HG03442 (cell line): ENCODE results near the gene MCAT.

ENCODE experiments used
- ATAC-seq: cut with Tn5 transposase; IDR thresholded peaks from one replicate; pipeline ENCODE4 v1.9.1; 2021; ENCODE audit warnings: mild to moderate bottlenecking, moderate library complexity; ENCODE audit not compliant: unreplicated experiment

The MCAT gene

DNA sequence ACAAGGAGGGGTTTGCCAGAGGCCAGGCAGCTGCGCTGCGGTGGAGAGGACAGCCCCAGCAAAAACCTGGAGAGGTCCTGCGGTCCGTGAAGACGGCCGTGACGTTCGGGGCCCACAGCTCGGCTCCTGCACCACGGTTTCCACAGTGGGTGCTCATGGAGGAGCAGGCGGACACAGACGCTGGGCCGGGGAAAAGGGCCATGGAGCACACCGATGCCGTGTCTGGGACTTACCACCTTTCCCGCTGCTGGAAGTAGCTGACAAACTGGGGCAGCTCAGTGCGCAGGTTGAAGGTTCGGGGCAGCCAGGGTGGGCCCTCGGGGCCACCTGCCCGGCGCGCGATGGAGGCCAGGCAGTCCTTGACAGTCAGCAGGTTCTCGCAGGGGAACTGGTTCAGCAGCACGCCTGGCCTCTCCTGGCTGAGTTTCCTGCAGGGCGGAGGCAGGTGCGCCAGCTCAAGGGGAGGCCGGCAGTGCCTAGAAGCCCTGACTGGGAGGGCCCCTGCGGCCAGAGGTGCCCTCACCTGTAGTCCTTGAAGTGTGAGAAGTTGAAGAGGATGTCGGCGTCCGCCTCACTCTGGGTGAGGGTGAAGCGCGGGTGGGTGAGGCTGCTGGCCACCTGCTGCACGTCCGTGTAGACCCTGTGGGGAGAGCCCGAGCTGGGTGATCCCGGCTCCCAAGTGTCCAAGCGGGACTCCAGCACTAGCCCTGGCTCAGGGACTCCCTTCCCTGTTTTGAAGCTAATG lies 30.9 kb upstream of the MCAT start:
- no peak for ATAC-seq

DNA sequence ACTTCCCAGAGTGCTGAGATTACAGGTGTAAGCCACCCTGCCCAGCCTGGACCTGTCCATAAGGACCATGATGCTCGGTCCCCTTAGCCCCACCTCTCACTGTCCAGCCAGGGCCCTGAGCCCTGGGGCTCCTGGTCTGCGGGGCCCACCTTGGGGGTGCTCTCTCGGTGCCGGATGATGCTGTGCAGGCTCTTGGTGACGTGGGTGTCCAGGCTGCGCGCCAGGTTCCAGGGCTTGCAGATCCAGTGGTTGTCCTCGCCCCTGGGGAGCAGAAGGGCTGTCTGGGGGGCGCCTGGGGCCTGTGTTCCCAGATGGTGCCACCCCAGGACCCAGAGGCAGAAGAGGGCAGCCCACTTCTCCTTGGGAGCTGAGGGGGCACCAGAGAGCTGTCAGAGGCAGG lies 30.4 kb upstream of the MCAT start:
- no peak for ATAC-seq

DNA sequence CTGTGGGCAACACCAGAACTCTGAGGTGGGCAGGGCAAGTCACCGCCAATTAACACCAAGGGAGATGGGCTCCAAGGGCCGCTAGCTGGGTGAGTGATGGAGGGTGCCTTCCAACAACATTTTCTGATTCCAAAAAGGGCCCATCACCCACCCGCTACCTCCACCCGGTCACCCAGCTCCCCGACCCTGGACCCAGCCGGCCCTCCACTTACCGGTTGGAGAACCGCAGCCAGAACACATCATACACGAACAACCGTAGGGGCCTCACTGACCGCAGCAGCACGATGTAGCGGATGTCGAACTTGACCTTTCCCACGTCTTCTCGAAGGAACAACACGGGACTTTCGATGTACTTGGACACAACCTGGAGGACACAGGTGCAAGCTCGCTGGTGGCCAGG lies 29.0 kb upstream of the MCAT start:
- no peak for ATAC-seq

DNA sequence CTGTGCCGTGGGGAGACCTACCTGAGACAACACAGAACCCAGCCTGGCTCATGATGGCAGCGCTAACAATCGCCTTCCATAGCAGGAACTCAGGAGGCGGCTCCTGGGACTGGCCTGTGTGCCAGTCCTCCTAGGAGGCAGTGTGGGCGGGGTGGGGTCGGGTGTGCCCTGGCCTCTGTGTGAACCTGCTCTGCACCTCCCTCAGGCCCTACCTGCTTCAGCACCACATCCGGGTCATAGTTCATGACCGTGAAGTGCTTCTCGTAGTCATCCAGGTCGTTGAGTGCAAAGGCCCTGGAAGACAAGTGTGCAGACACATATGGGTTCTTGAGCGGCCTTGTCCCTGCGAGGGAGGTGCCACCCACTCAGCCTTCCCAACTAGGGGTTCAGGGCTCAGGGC lies 28.4 kb upstream of the MCAT start:
- no peak for ATAC-seq

DNA sequence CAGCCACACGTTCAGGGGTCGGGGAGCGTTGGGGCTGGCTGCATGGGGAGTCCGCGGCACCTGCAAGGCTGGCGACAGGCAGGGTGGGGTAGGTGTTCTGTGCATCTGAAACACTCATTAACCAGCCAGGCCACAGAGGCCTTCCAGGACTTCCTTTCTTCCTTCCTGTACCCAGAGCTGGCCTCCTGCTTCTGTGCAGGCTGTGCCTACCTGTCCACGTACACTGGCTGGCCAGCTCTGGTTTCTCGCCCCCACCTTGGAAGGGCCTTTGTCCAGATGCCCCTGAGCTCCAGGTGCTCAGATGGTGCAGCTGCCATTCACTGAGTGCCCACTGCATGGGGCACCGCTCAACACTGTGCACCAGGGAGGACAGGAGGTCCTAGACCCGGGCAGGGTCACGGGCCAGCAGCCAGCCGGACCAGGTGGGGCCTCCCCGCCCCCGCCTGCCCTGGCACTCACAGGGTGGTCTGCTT lies 27.9 kb upstream of the MCAT start:
- no peak for ATAC-seq

DNA sequence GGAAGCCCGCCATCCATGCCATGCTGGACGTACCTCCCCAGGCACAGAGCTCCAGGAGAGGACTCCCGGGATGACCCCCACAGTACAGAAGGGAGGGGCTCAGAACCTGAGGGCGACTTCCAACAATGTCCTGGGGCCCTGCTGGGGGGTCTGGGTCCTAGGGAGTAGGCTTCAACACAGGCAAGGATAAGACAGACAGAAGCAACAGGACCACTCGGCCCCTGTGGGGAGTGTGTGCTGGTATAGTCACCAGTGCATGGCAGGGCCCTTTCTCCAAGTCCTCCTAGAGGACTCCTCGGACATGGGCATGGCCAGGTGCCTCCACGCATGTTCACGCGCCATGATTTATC lies 26.9 kb upstream of the MCAT start:
- ATAC-seq: no peak

DNA sequence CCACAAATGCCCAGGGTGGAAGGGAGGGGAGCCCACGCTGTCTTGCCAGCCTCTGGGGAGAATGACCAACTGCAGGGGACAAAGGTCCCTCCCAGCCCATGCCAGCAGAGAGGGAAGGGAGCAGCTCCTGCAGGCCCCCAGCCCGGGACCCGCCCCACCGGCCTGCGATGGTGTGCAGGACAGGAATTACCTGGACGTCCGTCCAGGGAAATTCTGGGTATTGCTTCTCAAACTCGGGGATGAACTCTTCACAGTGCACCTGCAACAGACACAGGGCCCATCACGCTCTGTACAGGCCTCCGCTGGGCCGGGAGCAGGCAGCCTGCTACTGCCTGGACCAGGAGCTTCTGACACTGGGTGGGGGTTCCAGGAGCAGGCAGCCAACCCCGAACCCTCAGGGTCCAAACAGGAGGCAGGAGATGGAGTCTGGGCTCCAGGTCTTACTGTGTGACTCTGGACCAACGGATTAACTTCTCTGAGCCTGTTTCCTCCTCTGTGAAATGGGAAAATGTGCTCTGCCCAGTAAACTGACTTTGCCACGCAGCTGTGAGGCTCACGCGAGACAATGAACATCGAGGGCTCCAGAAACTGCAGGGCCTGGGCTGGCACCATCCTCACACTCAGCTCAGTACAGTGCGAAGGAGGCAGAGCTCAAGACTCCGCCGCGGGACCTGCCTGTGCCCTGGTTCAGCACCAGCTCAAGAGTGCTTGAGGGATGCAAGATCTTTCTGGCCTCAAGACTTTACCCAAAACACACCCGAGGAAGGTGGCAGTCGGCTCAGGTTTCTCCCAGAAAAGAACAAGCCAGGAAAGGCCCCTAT lies 26.3 kb upstream of the MCAT start:
- no peak for ATAC-seq

DNA sequence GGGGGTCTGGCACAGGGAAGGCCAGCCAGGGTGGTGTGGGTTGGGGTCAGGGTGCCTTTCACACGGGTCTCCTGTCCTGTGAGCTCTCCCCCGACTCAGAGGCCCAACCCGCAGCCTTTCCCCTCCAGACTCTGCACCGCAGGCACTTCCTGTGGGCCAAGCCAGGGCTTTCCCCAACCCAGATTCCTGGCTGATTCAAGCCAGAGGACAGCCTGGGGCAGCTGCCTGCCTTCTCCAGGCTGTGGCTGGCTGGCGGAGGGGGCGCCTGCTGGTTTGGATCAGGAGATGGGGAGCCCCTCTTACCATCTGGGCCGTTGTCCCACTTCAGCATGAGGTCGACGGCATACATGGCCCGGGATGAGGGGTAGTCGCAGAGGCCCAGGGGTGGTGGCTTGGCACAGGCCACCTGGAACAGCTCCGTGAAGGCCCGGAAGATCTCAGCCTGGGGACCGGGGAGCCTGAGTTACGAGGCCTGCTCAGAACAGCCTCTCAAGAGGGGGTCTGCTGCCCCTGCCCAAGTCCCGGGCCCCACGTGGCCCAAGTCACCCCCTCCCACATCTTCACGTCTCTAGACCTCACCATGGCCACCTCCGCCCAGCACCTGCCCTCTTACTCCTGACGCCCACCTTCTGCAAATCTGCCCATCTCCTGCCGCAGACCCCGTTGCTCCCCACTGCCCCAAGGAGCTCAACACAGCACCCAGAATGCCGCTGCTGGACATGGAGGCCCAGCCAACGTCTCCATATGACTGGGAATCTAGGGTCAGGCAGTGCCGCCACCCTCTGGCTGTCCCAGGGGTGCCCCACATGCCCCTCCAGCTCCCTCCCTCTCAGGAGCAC lies 25.5 kb upstream of the MCAT start:
- ATAC-seq: no peak

DNA sequence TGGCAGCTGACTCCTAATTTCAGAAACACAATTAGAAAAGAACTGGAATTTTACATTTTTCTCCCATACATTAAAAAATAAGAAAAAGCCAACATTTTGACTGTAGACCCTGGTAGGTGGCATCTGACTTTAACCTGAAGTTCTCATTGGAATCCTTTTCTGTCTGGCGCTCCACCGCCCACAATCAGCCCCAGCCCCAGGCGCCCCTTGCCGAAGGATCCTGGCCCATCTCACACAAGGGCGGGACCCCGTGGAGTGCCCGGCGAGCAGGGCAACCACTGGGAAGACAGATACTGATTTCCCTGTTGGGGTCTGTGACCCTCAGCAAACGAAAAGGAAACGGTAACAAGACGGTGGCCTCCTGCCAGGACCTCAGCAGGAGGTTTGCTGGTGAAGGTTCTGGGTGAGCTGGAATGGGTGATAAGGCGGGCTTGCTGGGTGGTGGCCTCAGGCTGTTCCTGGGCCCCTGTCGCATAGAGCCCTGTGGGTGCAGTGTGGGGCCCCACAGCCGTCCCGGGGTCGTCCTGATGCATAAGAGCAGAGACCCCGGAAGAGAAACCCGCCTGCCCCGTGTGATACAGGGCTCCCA lies 23.9 kb upstream of the MCAT start:
- no peak for ATAC-seq

DNA sequence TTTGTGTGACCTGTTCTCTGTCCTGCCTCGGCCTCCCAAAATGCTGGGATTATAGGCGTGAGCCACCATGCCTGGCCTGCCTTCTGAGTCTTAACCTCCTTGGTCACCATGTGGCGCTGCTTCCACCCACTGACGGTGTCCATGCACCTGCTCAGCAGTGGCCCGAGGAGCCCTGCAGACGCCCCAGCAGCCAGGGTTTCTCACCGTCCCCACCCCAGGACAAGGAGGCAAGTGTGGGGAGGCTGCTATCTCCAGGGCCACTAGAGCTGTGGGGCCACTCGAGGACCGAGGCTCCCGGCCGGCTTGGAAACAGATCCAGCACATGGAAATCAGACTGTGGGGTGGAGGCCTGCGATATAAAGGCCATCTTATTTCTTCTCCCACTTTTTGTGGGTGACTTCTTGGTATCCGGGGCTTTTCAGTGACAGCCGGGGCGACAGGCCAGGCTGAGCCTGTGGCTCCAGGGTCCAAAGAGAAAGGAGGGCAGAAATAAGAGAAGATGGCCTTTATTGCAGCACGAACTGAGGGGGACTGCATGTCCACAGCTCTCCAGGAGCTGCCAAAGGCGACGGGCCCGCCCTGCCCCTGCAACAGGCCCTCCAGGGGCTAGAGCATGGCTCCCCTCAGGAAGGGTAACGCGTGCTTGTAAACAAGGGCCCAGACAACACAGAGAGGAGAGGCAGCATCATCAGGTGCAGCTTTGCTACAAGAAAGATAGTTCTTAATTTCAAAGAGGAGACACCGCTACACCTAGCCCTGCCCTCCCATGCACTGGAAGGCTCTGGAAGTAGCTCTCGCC lies 23.1 kb upstream of the MCAT start:
- ATAC-seq: no peak

DNA sequence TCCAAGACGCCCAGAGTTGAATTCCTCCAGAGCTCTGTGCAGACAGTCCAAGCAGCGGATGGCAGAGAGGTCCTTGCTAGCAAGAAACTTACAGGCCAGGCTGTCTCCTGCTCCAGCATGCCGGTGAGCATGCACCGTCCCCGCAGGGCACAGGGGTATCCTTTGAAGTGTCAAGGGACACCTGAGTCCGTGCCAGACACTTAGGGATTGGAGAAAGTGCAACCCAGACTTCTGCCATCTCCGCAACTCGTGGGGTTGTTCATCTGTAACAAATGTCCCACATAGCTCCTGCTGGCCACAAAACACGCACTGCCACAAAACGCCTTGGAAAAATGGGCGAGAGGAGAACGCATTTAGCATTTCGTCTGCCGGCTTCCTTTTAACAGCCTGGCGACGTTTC lies 21.4 kb upstream of the MCAT start:
- no peak for ATAC-seq

DNA sequence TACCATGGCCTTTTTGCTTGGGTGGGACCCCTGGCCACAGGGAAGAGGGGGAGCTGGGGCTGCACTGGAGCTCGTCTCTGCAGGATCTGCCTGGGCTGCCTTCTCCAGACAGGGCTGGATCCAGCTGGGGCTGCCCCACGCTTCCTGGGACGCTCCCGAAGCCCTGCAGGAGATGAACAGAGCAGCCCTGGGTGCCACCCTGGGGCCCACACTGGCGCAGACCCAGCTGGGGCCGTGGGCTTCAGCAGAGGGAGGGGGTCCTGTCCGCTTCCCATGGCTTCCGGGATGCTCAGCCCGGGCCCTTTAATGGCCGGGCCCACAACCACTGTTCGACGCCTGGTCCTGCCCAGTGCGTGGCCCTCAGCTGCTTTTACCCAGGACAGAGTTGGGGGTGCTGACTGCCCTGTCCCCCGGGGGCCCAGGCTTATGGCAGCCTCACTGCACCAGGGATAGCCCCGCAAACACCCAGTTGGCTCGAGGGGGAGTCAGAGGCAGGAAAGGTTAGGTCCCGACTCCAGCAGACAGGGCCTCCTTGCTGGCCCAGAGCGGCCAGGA lies 20.1 kb upstream of the MCAT start:
- ATAC-seq: no peak

DNA sequence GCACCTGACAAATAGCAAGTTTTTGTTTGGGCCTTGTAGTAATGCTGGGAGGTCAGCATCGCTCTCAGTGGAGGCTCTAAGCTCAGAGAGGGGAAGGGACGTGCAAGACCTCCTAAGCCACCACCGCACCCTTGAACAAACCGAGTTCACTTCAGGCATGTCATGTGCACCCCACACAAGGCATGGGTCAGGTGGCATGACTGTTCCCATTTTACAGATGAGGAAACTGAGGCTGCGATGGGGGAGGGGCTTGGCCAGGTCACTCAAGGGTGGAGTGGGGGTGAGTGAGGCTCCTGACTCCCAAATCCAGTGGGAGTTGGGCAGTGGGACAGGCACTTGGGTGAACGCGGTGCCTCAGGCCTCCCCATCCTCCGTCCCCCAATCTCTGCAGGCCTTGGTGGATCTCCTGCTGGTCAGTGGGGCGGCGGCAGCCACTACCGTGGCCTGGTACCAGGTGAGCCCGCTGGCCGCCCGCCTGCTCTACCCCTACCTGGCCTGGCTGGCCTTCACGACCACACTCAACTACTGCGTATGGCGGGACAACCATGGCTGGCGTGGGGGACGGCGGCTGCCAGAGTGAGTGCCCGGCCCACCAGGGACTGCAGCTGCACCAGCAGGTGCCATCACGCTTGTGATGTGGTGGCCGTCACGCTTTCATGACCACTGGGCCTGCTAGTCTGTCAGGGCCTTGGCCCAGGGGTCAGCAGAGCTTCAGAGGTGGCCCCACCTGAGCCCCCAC lies 19.4 kb upstream of the MCAT start:
- no peak for ATAC-seq

DNA sequence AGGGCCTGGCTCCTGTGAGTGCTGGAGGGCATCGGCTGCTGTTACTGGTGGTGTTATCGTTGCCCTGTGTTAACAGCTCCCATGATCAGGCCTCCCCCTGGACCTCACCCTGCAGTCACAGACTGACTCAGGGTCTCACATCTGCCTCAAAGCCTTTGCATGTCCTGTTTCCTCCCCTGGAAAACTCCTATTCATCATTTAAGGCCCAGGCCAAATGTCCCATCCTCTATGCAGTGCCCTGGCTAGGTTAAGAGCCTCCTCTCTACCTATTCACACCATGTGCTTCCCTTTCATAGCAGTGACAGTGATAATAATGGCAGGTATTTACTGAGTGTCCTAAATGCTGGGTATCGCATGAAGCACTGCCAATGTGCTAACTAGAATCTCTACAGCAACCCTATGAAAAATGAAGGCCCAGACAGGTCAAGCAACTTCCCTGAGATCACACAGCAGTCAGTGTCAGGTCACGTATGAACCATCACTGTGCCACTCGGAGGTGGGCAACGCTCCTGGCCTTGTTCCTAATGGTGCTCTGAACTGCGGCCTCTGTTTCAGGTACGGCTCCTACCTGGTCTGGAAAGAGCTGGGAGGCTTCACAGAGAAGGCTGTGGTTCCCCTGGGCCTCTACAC lies 17.4 kb upstream of the MCAT start:
- ATAC-seq: no peak

DNA sequence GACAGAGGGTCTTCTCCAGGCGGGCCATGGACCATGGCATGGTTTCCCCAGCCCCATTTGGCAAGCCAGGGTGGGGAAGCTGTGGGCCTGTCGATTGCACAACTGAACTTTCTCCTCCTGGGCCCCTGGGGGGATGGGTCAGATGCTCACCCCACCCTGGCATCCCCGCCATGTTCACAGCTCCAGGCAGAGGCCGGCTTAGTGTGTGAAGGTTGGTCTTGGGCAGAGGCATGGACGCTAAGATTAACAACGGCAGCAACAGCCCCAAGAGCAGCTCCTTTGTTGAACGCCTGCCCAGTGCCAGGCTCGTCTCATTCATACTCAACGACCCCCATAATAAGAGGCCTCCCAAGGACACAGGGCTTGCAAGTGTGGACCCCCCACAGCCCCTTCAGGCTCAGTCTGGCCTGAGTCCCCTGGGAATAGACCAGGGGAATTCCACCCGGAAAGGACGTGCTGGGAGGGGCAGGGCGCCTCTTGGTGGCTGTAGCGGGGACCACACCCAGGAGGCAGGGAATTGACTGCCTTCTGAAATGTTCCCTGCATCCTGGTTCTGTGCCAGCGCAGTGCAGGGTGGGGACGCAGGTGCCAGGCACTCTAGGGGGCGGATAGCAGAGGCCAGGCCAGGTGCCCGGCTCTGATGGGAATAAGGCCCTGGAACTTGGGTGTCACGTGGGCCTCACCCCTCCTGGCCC lies 16.4 kb upstream of the MCAT start:
- no peak for ATAC-seq

DNA sequence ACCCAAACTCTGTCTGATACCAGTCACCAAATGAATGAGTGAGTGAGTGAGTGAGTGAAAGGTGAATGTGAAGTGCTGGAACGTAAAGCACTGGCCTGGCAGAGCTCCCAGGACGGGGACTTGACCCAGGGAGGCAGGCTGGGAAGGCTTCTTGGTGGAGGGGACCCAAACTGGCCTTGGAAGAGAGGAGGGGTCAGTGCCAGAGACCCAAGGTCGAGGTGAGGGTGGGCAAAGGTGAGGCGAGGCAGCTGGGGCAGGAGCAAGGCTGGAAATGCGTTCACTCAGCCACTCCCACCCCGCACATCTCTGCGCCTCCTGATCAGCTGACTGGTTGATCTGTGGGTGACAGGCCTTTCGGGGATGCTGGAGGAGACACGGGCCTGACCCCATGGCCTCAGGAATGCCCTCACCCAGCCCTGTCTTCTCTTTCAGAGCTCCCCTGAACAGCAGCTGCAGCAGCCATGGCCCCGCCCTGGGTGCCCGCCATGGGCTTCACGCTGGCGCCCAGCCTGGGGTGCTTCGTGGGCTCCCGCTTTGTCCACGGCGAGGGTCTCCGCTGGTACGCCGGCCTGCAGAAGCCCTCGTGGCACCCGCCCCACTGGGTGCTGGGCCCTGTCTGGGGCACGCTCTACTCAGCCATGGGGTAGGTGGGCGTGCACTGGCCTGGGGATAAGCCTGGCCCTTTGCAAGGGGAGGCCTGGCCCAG lies 15.7 kb upstream of the MCAT start:
- ATAC-seq: no peak

DNA sequence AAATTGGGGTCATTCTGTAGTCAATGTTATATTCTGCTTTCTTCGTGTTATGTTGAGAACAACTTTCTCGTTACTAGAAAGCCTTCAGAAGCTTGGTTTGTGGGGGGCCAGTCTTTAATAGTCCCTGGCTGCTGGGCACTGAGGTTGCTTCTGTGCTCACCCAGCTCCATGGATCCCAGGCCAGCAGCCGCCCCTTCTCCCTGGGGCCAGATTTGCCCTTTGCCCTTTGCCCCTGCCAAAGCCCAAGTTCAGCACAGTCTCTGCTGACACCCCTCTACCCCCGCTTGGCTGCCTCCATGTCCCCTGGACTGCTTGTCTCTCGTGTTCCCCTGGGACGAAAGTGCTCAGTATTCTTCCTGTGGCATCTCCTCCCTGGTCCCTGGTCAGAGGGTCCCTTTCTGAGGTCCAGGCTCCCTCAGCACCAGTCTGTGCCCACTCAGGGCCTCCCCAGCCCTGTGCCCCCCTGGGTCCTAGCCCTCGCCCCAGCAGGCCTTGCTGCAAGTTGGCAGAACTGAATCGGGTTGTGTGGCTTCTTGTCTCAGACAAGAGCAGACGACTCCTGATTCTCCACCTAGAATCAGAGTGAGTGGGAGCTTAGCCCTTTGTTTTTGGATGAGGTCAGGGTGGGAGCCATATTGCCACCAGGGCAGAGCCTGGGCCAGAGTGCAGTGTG lies 14.8 kb upstream of the MCAT start:
- ATAC-seq: no peak
